HepG2 (cell line): ENCODE results near the gene EIF4G1. TPM values are rescaled to one million over a fixed set of nuclear protein-coding genes. Genes with fewer than 3 reads are reported as not detected.

Experiments used
- AHDC1 ChIP-seq: sonication (generic); formaldehyde crosslinking; IDR thresholded peaks from 2 replicates; pipeline ENCODE4 v1.5.1; 2020; ENCODE audit warnings: mild to moderate bottlenecking, missing genetic modification reagents, borderline replicate concordance
- AHR ChIP-seq: IDR thresholded peaks from 2 replicates; pipeline ENCODE4 v1.6.1; 2018; ENCODE audit warnings: missing genetic modification reagents, missing compliant biosample characterization
- CEBPB ChIP-seq: IDR thresholded peaks from 2 replicates; pipeline ENCODE4 v1.6.1; 2011; ENCODE audit warnings: low read depth, low read length, improper control_type of control experiment, borderline replicate concordance
- DR1 ChIP-seq: sonication (generic); formaldehyde crosslinking; IDR thresholded peaks from 2 replicates; pipeline ENCODE4 v1.8.0; 2021; ENCODE audit warnings: mild to moderate bottlenecking, missing genetic modification reagents, inconsistent platforms
- HOXD1 ChIP-seq: sonication (generic); formaldehyde crosslinking; IDR thresholded peaks from 2 replicates; pipeline ENCODE4 v1.5.0; 2020; ENCODE audit warnings: missing genetic modification reagents
- LRRFIP1 ChIP-seq: sonication (generic); formaldehyde crosslinking; conservative IDR thresholded peaks from 2 replicates; pipeline ENCODE4 v1.4.0; 2020; ENCODE audit warnings: missing genetic modification reagents
- MTF1 ChIP-seq: sonication (generic); formaldehyde crosslinking; IDR thresholded peaks from 2 replicates; pipeline ENCODE4 v1.5.0; 2020; ENCODE audit warnings: missing genetic modification reagents
- NAIF1 ChIP-seq: sonication (generic); formaldehyde crosslinking; IDR thresholded peaks from 2 replicates; pipeline ENCODE4 v1.5.0; 2020; ENCODE audit warnings: mild to moderate bottlenecking, missing genetic modification reagents, borderline replicate concordance
- NR3C1 ChIP-seq: sonication (generic); formaldehyde crosslinking; IDR thresholded peaks from 2 replicates; pipeline ENCODE4 v1.4.0; 2020; ENCODE audit warnings: missing genetic modification reagents
- POGZ ChIP-seq: sonication (generic); formaldehyde crosslinking; IDR thresholded peaks from 2 replicates; pipeline ENCODE4 v1.4.0; 2020; ENCODE audit warnings: mild to moderate bottlenecking, missing genetic modification reagents
- RFX5 ChIP-seq: IDR thresholded peaks from 2 replicates; pipeline ENCODE4 v1.6.1; 2011; ENCODE audit warnings: low read depth, low read length, improper control_type of control experiment
- SAP130 ChIP-seq: IDR thresholded peaks from 2 replicates; pipeline ENCODE4 v1.6.1; 2016; ENCODE audit warnings: low read depth
- SP1 ChIP-seq, 2 experiments: fragments of 450-650 bp in 1 of 2; sonication (generic) in 1 of 2; formaldehyde crosslinking in 1 of 2; IDR thresholded peaks; 2 replicates each; pipeline versions ENCODE4 v1.4.0 to v1.6.1; 2016 to 2020; ENCODE audit warnings: missing genetic modification reagents in 1 of 2
- THAP11 ChIP-seq: IDR thresholded peaks from 2 replicates; pipeline ENCODE4 v1.6.1; 2016; ENCODE audit warnings: missing biosample characterization, missing genetic modification reagents
- ZBTB8A ChIP-seq: sonication (generic); formaldehyde crosslinking; IDR thresholded peaks from 2 replicates; pipeline ENCODE4 v1.4.0; 2020; ENCODE audit warnings: mild to moderate bottlenecking, low read depth, missing genetic modification reagents, borderline replicate concordance
- ZEB1 ChIP-seq: IDR thresholded peaks from 2 replicates; pipeline ENCODE4 v1.6.1; 2012; ENCODE audit warnings: mild to moderate bottlenecking, low read depth, inconsistent platforms; ENCODE audit not compliant: insufficient replicate concordance
- ZFP1 ChIP-seq: IDR thresholded peaks from 2 replicates; pipeline ENCODE4 v1.6.1; 2016
- ZFP36L1 ChIP-seq: sonication (generic); formaldehyde crosslinking; IDR thresholded peaks from 2 replicates; pipeline ENCODE4 v1.8.0; 2022; ENCODE audit warnings: mild to moderate bottlenecking, missing genetic modification reagents, moderate library complexity
- ZNF441 ChIP-seq: sonication (generic); formaldehyde crosslinking; IDR thresholded peaks from 2 replicates; pipeline ENCODE4 v1.7.0; 2021; ENCODE audit warnings: missing genetic modification reagents, borderline replicate concordance
- ZNF567 ChIP-seq: sonication (generic); formaldehyde crosslinking; IDR thresholded peaks from 2 replicates; pipeline ENCODE4 v1.8.1; 2023; ENCODE audit warnings: mild to moderate bottlenecking, missing genetic modification reagents, borderline replicate concordance
- ZNF737 ChIP-seq: sonication (generic); formaldehyde crosslinking; IDR thresholded peaks from 2 replicates; pipeline ENCODE4 v1.5.0; 2020; ENCODE audit warnings: missing genetic modification reagents, mild to moderate bottlenecking, borderline replicate concordance
- ZNF761 ChIP-seq: sonication (generic); formaldehyde crosslinking; conservative IDR thresholded peaks from 2 replicates; pipeline ENCODE4 v1.4.0; 2020; ENCODE audit warnings: mild to moderate bottlenecking, missing genetic modification reagents
- polyA plus RNA-seq, 8 experiments: library from polyadenylated mRNA; depleted of rRNA in 3 of 8; stranded (reverse) in 7 of 8; unstranded in 1 of 8; fragments of >200 nt; fragmentation: Illumina TruSeq in 4 of 8; extraction: Trizol in 4 of 8; gene quantifications; 2 replicates each; pipeline versions ENCODE4 v1.2.1 to v1.2.3, GENCODE V29; 2011 to 2016; ENCODE audit warnings: low read depth in 4 of 8, missing spikeins in 1 of 8, mixed read lengths in 1 of 8; ENCODE audit not compliant: insufficient read depth in 1 of 8
- total RNA-seq, 5 experiments: library from RNA; depleted of rRNA; stranded (reverse); fragments of >200 nt; fragmentation: Illumina TruSeq; extraction: Trizol; gene quantifications; 2 replicates each; pipeline ENCODE4 v1.2.3, GENCODE V29; 2016; ENCODE audit warnings: low read depth in 1 of 5
- TF ChIP-seq, protein P1 (sequence below): sonication (generic); formaldehyde crosslinking; IDR thresholded peaks from 2 replicates; pipeline ENCODE4 v1.5.0; 2020; ENCODE audit warnings: mild to moderate bottlenecking, missing genetic modification reagents, borderline replicate concordance

The EIF4G1 gene
- total and polyA plus RNA-seq, 2 of the 13 experiments (the other 11 are each of a cell fraction or from before 2014, with no cell fraction given): 208 to 213 TPM

DNA sequence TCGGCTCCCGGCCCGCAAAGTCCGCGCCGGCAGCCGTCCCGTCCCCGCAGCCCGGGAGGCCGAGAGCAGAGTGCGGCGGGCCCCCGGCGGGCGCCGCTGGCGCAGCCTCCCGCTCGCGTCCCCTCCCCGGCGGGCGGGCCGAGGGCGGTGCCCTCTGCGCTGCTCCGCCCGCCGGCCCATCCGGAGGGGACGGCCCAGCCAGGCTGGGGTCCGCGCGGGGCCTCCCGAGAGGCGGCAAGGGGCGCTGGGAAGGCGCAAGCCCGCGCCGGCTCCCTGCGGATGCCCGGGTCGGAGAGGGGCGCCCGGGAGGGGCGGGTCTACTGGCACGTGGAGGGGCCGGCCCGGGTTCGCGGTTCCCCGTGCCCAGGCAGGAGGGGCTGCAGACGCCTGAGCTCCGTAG is 47.1 kb downstream of the EIF4G1 start, which contains the start of the genes CLCN2 and POLR2H (continued):
- no peak for TF ChIP-seq THAP11
- TF ChIP-seq ZBTB8A: no peak
- TF ChIP-seq NAIF1: no peak
- TF ChIP-seq ZNF441 (CRISPR knock-in tag): no peak
- no peak for TF ChIP-seq AHR
- peak; percentile 49 for TF ChIP-seq SAP130 (CRISPR knock-in tag)
- TF ChIP-seq HOXD1 (CRISPR knock-in tag): no peak
- peak; percentile 24; the same call in 1 of the 2 replicates for TF ChIP-seq DR1
- no peak for TF ChIP-seq LRRFIP1 (CRISPR knock-in tag)
- TF ChIP-seq, protein P1, sequence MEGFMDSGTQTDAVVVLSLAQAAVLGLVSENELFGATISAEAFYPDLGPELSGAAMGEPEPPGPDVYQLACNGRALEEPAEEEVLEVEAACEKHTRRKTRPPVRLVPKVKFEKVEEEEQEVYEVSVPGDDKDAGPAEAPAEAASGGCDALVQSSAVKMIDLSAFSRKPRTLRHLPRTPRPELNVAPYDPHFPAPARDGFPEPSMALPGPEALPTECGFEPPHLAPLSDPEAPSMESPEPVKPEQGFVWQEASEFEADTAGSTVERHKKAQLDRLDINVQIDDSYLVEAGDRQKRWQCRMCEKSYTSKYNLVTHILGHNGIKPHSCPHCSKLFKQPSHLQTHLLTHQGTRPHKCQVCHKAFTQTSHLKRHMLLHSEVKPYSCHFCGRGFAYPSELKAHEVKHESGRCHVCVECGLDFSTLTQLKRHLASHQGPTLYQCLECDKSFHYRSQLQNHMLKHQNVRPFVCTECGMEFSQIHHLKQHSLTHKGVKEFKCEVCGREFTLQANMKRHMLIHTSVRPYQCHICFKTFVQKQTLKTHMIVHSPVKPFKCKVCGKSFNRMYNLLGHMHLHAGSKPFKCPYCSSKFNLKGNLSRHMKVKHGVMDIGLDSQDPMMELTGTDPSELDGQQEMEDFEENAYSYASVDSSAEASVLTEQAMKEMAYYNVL (CRISPR knock-in tag): no peak
- no peak for TF ChIP-seq ZFP36L1 (CRISPR knock-in tag)
- TF ChIP-seq CEBPB: no peak
- TF ChIP-seq ZNF761 (CRISPR knock-in tag): no peak
- no peak for TF ChIP-seq POGZ
- TF ChIP-seq MTF1 (CRISPR knock-in tag): no peak
- TF ChIP-seq NR3C1: no peak
- TF ChIP-seq AHDC1: no peak
- TF ChIP-seq ZNF567 (CRISPR knock-in tag): 0 out of 2 replicates have a peak, but pooled peaks have one; percentile 71
- no peak for TF ChIP-seq RFX5
- TF ChIP-seq SP1 (IDR thresholded peaks at IDR 0.05): no peak
- no peak for TF ChIP-seq SP1 (CRISPR knock-in tag; IDR thresholded peaks at IDR 0.05)
- TF ChIP-seq ZFP1 (CRISPR knock-in tag): no peak
- TF ChIP-seq ZEB1: no peak
- no peak for TF ChIP-seq ZNF737 (CRISPR knock-in tag)
